NCI-H526 treated with DMSO at 0.1 percent for 48 hours (cell line): ENCODE results near the gene SLC19A2.
"Not testable (repeated sequence)": the region's sequence is repeated elsewhere in the genome, so short reads cannot be mapped to it uniquely, and the experiment has no call there.

Experiments
- DNase-seq: peaks from one replicate; lab custom pipeline; 2025; lab: John Stamatoyannopoulos, UW

SLC19A2 gene

GRCh38 chr1:169509354-169509753, 23.6 kb upstream of the SLC19A2 start:
- no peak for DNase-seq

GRCh38 chr1:169508432-169509338, 22.9 kb upstream of the SLC19A2 start:
- no peak for DNase-seq

GRCh38 chr1:169507413-169507812, 21.7 kb upstream of the SLC19A2 start:
- DNase-seq, result no peak

GRCh38 chr1:169503601-169504000, 17.9 kb upstream of the SLC19A2 start:
- not testable (repeated sequence) for DNase-seq

GRCh38 chr1:169499807-169500206, 14.1 kb upstream of the SLC19A2 start:
- DNase-seq, result no peak

GRCh38 chr1:169497317-169497716, 11.6 kb upstream of the SLC19A2 start:
- DNase-seq, result no peak

GRCh38 chr1:169495916-169496315, 10.2 kb upstream of the SLC19A2 start:
- DNase-seq, result no peak

- DNase-seq, result no peak
These were observed 9.5 kb upstream of the SLC19A2 start for GRCh38 chr1:169495046-169495775.

- no peak for DNase-seq
These were observed 8.6 kb upstream of the SLC19A2 start for GRCh38 chr1:169494343-169494742.

- no peak for DNase-seq
These were observed 7.5 kb upstream of the SLC19A2 start for GRCh38 chr1:169493251-169493650.

GRCh38 chr1:169491845-169492281, 6.1 kb upstream of the SLC19A2 start:
- no peak for DNase-seq

GRCh38 chr1:169488157-169488556, 2.4 kb upstream of the SLC19A2 start:
- DNase-seq, result no peak

- DNase-seq, result no peak
These were observed 1.8 kb upstream of the SLC19A2 start for GRCh38 chr1:169487561-169487960.

- DNase-seq, result no peak
These were observed 1.4 kb upstream of the SLC19A2 start for GRCh38 chr1:169487133-169487532.

GRCh38 chr1:169486281-169487051, 722 bp upstream of the SLC19A2 start:
- no peak for DNase-seq

GRCh38 chr1:169484683-169485430, 887 bp downstream of the SLC19A2 start:
- DNase-seq, result peak; percentile 72

- no peak for DNase-seq
These were observed 1.6 kb downstream of the SLC19A2 start for GRCh38 chr1:169484101-169484500.

- DNase-seq, result peak; percentile 35
These were observed 2.2 kb downstream of the SLC19A2 start for GRCh38 chr1:169483500-169483966.

GRCh38 chr1:169479363-169480066, 6.2 kb downstream of the SLC19A2 start:
- DNase-seq, result no peak

- DNase-seq, result no peak
These were observed 7.6 kb downstream of the SLC19A2 start for GRCh38 chr1:169478094-169478672.
